ENCODE data around the gene TASOR.

The TASOR gene

GRCh38 chr3:56691165-56692000, 8.3 kb upstream of the TASOR start:
- no peak for TF ChIP-seq GATA3 (IDR thresholded peaks at IDR 0.05; ENCODE audit: low read depth, low read length)
- no peak for TF ChIP-seq GATA2 (IDR thresholded peaks at IDR 0.05; ENCODE audit: low read depth, low read length)

- TF ChIP-seq GATA3 (IDR thresholded peaks at IDR 0.05; ENCODE audit: low read depth, low read length) (no peak), GATA2 (IDR thresholded peaks at IDR 0.05; ENCODE audit: low read depth, low read length) (no peak)
Observed at GRCh38 chr3:56689303-56689702, 6.2 kb upstream of the TASOR start.

GRCh38 chr3:56688191-56688590, 5.1 kb upstream of the TASOR start:
- TF ChIP-seq GATA3 (IDR thresholded peaks at IDR 0.05; ENCODE audit: low read depth, low read length) (no peak), GATA2 (IDR thresholded peaks at IDR 0.05; ENCODE audit: low read depth, low read length) (no peak)

- TF ChIP-seq GATA3 (IDR thresholded peaks at IDR 0.05; ENCODE audit: low read depth, low read length): no peak
- TF ChIP-seq GATA2 (IDR thresholded peaks at IDR 0.05; ENCODE audit: low read depth, low read length): no peak
Observed at GRCh38 chr3:56684029-56684428, 964 bp upstream of the TASOR start.

GRCh38 chr3:56682462-56683121, 473 bp downstream of the TASOR start:
- no peak for TF ChIP-seq GATA3 (IDR thresholded peaks at IDR 0.05; ENCODE audit: low read depth, low read length)
- no peak for TF ChIP-seq GATA2 (IDR thresholded peaks at IDR 0.05; ENCODE audit: low read depth, low read length)

- TF ChIP-seq GATA2 (IDR thresholded peaks at IDR 0.05; ENCODE audit: low read depth, low read length) (no peak), GATA3 (IDR thresholded peaks at IDR 0.05; ENCODE audit: low read depth, low read length) (no peak)
Observed at GRCh38 chr3:56681984-56682461, 1.0 kb downstream of the TASOR start.

- no peak for TF ChIP-seq GATA3 (IDR thresholded peaks at IDR 0.05; ENCODE audit: low read depth, low read length)
- no peak for TF ChIP-seq GATA2 (IDR thresholded peaks at IDR 0.05; ENCODE audit: low read depth, low read length)
Observed at GRCh38 chr3:56680054-56680580, 2.9 kb downstream of the TASOR start.

GRCh38 chr3:56677286-56677685, 5.8 kb downstream of the TASOR start:
- TF ChIP-seq GATA2 (IDR thresholded peaks at IDR 0.05; ENCODE audit: low read depth, low read length) (no peak), GATA3 (IDR thresholded peaks at IDR 0.05; ENCODE audit: low read depth, low read length) (no peak)

- TF ChIP-seq GATA2 (IDR thresholded peaks at IDR 0.05; ENCODE audit: low read depth, low read length) (no peak), GATA3 (IDR thresholded peaks at IDR 0.05; ENCODE audit: low read depth, low read length) (no peak)
Observed at GRCh38 chr3:56673781-56674457, 9.1 kb downstream of the TASOR start.

GRCh38 chr3:56667973-56668579, 15.0 kb downstream of the TASOR start:
- TF ChIP-seq GATA3 (IDR thresholded peaks at IDR 0.05; ENCODE audit: low read depth, low read length) (no peak), GATA2 (IDR thresholded peaks at IDR 0.05; ENCODE audit: low read depth, low read length) (no peak)

GRCh38 chr3:56664823-56665222, 18.2 kb downstream of the TASOR start:
- TF ChIP-seq GATA3 (IDR thresholded peaks at IDR 0.05; ENCODE audit: low read depth, low read length): no peak
- TF ChIP-seq GATA2 (IDR thresholded peaks at IDR 0.05; ENCODE audit: low read depth, low read length): no peak

GRCh38 chr3:56655709-56656108, 27.4 kb downstream of the TASOR start:
- no peak for TF ChIP-seq GATA3 (IDR thresholded peaks at IDR 0.05; ENCODE audit: low read depth, low read length)
- no peak for TF ChIP-seq GATA2 (IDR thresholded peaks at IDR 0.05; ENCODE audit: low read depth, low read length)

GRCh38 chr3:56654460-56654859, 28.6 kb downstream of the TASOR start:
- no peak for TF ChIP-seq GATA3 (IDR thresholded peaks at IDR 0.05; ENCODE audit: low read depth, low read length)
- no peak for TF ChIP-seq GATA2 (IDR thresholded peaks at IDR 0.05; ENCODE audit: low read depth, low read length)

- no peak for TF ChIP-seq GATA3 (IDR thresholded peaks at IDR 0.05; ENCODE audit: low read depth, low read length)
- no peak for TF ChIP-seq GATA2 (IDR thresholded peaks at IDR 0.05; ENCODE audit: low read depth, low read length)
Observed at GRCh38 chr3:56645407-56645806, 37.7 kb downstream of the TASOR start.
